T-helper 2 cell (primary cell): Measurements from ENCODE around the gene GAB1.
"Not testable (repeated sequence)": the region's sequence is repeated elsewhere in the genome, so short reads cannot be mapped to it uniquely, and the experiment has no call there.

ENCODE experiments used
- DNase-seq, 5 experiments: peaks; one replicate each; pipeline versions ENCODE4 v3.0.0 to v3.0.0-alpha.2; 2012 to 2022

GAB1 gene

DNA sequence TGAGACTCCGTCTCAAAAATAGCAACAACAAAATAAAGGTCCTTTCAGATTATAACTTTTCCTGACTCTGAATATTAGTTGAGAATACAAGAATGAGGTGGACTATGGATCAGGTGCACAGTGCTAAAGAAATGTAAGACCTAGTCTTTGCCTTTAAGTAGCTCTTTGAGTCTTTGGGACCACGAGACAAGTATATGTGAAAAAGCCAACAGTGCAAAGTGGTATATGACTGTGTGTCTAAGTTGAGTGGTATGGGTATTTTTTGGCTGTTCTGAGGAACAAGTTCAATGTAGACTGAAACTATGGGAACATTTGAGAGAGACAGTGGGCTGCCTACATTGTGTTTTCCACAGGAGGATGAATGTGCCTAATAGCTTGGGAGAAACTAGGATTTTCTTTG lies 2.8 kb downstream of the GAB1 start:
- DNase-seq = no peak

DNA sequence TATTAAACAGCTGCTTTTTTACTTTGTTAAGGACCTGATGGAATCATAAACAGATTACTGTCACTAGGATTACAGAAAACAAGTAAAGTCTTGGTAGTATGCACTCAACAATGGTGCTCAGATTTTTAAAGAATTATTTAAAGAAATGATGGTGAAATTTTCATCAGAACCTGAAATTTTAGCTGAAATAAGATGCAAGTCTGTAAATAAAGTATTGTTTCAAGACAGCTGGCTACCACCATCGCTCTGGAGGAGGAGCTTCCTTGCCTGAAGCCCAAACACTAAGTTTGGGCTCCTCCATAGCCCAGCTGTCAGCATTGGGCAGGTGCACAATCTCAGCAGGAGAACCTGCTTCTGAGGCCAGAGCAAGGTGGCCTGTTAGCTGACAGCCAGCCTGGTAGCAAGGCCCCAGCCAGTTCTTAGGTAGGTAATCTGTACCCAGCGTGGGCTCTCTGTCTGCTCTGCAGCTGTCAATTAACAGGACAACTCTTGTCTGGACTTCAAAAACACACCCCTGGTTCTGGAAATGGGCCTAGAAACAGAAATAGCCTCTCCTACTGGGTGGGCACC lies 4.6 kb downstream of the GAB1 start:
- DNase-seq = no peak

DNA sequence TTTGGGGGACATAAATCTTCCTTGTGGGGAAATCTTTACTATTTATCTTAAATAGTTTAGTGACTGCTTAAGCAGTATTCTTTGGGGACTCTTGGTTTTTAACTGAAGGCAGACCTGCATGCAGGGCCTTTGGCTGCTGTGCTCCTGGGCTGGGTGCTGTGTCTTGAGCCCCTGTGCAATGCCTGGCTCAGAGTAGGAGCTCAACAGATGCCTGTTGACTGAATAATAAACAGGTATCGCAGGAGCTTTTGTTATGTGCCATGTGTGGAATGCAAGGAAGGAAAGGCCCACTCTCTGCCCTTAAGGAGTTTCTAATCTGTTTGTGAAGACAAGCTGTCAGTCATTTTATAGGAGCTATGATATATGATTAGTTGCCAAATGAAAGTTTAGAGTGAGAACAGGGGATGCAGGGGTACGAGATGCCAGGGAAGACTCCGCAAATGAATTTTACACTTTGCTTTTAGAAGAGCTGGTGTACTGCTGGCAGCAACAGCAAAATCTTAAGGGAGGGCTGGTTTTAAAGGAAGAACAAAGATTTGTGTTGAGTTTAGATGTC lies 6.7 kb downstream of the GAB1 start:
- DNase-seq = no peak

DNA sequence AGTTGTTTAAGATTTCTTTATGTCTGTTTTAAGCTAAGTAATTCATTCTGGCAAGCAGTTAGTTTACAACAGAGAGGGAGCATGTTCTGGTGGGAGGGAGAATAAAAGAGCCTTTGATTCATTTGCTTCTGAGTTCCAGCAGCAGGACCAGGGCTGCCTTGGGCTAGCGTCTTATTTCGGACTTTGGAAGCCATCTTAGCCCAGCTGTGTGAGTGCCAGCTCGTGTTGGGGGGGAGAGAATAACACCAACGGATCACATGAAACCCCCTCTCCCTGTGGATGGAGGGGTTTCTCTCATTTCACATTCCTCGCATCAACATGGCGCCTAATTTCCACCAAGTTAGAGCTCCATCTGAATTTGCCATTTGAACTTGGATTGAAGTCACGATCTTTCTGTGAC lies 7.4 kb downstream of the GAB1 start:
- no peak for DNase-seq

DNA sequence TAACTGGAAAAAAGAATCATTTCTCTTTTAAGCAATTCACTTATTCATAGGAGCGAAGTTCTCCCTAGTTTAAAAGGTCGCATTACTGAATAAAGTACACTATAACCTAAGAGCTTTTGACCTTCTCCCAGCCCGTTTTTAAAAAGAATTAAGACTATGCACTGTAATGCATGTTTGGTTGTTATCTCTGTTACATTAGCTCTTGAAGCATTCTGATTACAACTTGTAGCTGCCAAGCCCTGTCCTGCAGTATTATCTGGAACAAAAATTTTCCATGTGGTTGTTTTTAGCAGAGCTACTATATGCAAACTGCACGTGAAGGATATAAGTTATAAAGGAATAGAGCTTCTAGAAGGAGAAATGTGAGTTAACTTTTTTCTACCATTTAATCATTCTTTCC lies 8.1 kb downstream of the GAB1 start:
- DNase-seq = no peak

DNA sequence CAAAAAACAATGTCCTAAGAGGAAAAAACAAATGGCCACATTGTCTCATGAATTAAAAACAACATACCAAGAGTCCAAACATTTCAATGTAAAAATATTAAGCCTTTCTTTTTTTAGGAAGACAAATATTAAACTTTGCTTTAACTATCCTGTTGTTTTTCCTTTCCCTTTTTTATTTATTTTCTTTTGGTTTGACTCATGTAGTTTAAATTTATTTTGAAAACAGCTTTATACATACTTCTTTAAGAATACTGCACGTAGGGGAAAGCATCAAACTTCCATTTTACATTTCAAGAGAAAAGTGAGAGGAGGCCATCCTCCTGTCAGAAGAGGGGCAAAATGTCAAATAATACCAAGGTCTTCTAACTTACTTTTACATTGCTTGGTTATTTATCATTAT lies 8.7 kb downstream of the GAB1 start:
- DNase-seq = no peak

DNA sequence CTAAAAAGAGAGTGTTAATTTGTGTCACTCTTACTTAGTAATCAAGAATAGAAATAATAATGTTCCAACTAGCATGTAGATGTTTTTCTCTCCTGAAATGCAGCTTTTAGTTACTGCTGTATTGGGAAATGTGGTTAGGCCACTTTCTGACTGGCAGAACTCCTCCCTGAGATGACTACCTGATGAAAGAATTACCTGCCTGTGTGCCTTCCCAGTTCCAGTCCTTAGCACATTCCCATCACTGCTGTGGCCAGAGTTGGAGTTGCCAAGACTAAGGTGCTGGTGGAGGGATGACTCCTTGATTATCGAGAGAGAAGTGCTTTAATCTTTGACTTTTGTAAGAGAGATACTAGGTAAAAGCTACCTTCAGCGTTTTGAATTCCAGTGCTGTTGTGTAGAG lies 9.5 kb downstream of the GAB1 start:
- DNase-seq = no peak

DNA sequence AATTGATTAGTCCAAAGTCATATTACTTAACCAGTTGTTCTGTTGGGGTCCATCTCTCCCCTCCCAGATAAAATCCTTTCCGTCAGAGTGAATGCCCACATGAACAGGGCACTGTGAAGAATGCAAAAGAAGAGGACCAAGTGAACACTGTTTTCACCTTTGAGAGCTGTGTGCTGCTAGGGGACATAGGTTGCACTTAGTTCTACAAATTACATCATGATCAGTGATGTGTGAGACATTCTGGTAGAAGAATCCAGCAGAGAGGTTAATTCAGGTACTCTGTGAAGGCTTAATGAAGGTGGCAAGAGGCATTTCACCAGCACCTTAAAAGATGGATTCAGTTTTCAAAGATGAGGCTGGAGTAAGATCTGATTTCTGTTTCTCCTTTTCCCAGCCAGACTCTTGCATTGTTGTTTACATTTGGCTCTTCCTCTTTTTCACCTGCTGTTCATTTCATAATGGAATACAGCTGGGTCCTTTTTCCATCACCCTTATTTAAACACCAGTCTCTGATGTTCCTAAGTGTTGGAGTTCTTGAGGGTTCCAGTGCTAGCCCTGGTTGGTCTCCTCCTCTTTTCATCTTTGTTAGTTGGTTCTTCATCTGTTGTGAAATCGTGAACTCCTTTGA lies 10.9 kb downstream of the GAB1 start:
- no peak for DNase-seq

DNA sequence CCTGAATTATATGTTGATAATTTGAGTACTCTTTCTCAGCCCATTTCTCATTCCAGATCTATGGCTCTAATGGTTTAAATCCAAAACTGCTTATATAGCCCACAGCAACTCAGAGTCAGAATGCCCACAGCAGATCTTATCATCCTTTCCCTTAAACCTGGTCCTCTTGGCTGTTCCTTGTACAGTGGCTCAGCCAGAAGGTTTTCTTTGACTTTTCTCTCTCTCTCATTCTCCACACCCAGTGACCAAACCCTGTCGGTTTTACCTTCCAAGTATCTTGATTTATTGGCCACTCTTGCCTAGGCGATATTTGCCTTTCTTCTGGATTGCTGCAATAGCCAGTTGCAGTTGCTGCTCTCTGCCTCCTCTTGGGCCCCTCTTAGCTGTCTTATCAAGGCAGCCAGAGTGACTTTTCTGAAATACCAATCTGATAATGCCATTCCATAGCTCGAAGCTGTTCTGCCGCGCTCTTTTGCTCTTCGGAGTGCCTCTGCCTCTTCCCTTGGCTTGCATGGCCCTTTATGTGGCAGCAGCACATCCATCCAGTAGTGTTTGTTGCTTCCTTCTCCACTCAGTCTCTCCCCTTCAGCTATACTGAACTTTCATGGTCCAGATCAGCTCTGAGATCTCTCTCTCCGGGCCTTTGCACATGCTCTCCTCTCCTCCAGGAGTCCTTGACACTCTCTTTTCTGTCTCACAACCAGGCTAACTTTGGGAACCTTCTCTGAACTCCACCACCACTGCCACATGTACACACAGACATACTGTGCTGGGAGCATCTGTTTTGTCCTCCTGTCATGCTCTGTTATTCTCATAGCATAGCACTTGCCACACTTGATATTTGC lies 11.8 kb downstream of the GAB1 start:
- DNase-seq = no peak

DNA sequence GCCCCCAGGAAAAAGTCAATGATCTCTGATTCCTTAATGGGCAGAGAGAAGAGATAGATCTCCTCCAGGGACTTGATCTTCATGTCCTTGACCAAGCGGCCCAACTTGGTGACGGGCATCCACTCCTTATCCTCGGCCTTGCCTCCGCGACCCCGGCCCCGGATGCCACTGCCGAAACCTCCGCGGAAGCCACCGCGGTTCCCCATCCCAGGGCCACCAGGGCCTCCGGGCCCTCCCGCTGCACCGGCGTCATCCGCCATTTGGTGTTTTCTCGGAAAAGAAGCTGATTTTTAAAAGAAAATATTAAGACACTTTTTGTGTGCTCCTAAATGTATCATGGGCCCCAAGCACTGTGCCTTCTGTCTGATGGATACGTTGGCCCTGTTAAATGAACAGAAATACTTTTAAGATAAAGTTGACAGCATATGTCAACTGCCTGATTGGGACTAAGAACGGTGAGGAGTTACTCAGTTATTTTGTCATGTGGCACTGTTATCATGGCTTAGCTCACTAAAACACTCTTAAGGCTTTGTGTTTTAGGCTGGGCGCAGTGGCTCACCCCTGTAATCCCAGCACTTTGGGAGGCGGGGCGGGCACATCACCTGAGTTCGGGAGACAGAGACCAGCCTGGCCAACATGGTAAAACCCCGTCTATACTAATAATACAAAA lies 13.3 kb downstream of the GAB1 start:
- not testable (repeated sequence) for DNase-seq

DNA sequence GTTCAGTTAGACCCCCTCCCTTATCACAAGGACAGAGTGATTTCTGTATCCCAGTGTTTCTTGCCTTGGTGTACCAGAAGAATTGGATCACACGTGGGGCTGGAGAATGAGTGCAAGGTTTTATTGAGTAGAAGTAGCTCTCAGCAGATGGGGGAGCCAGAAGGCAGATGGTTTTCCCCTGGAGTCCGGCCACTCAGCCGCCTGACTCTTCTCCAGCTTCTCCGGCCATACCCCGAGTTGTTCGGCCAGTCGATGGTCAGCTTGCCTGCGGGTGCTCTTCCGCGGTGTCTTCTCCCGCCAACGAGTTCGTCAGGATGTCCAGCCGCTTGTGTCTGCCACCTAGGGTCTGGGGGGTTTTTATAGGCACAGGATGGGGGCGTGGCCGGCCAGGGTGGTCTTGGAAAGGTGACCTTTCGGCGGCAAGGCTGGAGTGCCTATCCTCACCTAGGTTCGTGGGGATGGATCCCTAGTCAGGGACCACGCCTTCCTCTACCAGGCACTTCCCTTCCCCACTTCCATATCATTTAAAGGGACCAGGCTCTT lies 14.5 kb downstream of the GAB1 start:
- DNase-seq = no peak

DNA sequence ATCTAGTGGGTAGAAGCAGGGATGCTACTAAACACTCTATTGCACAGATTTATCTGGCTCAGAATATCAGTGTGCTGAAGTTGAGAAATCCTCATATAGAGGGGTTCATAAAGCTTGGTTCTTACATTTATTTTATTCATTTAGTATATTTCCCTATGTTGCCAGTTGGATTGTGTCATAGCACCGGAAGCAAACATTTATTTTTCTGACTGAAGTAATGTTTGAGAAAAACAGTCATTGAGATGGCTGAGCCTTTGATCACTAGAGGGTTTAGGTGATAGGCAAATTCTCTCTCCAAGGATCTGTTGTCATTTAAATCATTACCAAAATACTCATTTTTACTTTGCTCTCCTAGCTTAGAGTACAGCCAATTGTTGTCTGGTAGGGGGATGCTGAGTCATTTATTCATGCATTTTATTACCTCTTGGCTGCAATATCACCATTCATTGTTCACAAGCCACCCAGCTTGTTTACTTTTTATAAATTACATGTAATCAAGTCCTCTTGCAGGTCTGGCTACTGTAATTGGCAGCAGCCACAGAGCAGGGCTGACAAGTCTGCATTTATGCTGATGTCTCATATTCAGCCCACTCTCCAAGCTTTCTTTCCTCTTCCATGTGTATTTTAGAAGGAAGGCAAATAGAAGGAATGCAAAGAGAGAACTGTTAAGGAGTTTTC lies 15.2 kb downstream of the GAB1 start:
- no peak for DNase-seq

DNA sequence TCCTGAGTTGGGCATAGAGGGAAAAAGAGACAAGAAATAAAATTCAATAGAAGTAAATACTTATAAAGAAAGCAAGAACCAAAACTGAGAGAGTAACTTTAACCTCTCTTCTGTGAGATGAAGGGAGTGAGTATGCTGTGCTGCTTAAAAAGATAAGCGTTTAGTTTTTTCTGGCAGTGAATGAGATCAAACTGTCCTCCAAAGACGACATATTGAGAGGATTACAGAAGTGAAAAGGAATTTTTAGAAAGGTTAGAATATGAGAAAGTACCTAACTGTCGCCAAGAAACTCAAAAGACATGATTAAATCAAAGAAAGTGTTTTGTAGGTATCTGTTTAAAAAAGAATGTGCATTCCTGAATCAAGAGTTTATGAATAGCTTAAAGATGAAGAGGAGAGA lies 16.0 kb downstream of the GAB1 start:
- DNase-seq = no peak

DNA sequence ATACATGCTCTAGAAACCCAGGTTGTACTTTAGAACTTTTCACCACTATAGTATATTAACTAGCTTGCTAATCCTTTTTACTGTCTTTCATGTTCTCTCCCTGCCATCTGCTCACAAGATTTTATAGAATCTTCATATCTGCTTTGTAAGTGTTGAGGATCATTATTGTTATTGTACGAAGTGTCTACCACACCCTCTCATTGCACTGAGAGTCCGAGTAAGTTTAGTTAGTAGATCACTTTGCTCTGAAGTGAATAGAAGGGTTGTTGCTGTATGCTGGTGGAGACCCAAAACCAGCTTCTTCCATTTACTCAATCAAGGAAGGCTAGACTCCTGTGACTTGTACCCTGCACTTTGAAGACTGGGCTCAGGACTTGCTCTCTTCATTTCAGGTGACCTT lies 17.1 kb downstream of the GAB1 start:
- DNase-seq = no peak

DNA sequence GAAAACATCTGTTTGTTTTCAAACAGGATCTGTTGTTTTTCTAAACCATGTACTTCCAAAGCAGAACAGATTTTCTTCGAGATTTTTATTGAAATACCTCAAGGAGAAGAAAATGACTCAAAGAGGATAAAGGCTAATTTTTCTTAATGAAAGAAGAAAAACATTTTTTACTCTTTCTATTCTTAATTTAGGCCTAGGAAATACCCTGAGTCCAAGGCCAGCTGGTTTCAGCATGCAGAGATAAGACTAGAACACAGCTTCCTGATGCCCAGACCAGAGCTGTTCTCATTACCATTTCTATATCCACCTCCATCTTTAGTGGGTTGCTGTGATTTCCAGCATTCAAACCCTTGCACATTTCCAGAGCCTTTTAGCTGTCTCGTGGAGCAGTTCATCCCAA lies 18.3 kb downstream of the GAB1 start:
- no peak for DNase-seq

DNA sequence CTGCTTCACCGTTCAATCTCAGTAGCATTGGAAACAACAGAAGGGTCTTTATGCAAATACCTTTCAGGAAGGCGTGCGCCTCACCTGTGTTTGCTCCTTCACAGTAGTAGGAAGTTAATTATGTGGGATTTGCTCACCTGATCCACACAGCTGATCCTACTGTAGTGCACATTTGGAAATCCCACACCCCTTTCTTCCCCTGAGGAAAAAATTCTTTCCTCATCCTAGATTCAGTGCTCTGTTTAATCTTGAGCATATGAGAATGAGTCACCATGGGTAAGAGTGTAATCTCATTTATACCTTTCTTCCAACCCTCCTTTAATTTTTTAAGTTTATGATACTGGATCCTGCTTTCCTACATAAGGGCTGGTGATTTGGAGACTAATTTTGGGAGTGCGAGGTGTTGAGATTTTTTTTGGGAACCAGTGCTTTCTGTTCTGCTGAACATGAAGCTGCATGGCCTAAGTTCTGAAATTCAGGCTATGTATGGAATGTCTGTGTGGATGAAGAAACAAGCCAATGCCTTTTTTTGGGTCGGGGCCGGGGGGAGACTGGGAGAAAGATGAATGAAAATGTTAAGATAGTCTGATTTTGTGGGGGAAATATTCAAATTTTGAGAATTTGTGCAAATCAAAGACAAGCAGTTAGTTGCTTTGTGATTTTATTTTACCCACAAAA lies 19.0 kb downstream of the GAB1 start:
- no peak for DNase-seq

DNA sequence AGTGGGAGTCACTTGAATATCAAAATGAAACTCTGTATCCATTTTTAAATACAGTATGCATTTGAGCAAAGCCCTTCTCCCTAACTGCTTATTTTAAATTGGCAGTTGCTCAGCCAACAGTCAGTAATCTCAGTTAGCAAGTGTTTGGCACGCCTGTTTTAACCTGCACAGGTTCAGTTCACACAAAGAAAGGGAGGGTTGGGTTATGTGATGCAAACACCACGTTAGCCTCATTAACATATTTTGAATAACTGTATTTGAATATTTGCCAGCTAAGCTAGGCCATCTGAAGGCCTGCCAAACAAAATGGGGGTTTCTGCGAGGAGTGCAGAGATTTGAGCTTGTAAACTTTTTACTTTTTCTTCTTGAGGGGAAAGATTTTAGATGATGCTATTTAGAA lies 19.8 kb downstream of the GAB1 start:
- no peak for DNase-seq

DNA sequence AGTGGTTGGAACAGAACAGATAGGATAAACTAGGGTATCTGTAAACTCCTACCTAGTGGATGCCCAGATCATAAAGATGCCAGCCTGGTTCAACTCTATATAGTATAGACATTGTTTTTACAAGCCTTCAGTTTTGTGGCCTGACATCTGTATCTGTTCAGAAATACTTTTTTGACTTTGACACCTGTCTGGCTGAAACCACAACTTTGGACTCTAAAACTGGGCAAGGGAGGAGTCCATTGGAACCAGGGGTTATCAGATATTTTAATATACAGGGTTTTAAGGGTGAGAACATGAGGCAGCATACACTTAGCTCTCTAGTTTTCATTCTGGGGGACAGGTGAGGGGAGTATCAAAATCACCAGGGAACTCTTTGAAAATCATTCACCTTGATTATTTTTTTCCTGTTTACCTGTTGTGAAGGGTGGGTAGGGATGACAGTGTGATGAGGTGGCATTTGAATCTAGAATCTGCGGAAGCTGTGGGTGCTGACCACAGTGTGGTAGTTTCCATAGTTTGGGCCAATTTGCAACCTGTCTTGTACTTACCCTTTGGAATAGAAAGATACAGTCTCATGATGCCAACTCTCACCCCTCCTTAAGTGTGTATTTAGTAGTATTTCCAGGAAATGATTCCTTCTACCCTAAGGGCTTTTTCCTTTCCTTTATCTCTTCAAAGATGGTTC lies 20.6 kb downstream of the GAB1 start:
- DNase-seq = peak in 2 of 5 experiments; percentile 35 to 36

DNA sequence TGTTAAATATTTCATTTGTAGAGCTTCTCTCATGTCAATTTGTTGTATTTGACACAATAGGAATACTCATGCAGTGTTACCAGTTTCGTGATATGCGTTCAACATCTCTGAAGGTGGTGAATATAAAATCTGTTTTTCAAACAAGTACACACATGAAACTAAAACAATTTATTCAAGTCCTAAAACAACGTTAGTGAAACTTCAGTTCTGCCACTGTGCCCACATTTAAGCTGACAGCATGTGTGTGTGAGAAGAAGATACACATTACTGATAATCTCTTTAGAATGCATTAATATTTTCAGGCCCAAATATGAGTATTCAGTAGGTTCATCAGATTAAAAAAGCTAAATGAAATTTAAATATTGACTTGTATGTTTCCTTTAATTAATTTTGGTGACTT lies 21.7 kb downstream of the GAB1 start:
- peak in 1 of 5 experiments; percentile 30 for DNase-seq

DNA sequence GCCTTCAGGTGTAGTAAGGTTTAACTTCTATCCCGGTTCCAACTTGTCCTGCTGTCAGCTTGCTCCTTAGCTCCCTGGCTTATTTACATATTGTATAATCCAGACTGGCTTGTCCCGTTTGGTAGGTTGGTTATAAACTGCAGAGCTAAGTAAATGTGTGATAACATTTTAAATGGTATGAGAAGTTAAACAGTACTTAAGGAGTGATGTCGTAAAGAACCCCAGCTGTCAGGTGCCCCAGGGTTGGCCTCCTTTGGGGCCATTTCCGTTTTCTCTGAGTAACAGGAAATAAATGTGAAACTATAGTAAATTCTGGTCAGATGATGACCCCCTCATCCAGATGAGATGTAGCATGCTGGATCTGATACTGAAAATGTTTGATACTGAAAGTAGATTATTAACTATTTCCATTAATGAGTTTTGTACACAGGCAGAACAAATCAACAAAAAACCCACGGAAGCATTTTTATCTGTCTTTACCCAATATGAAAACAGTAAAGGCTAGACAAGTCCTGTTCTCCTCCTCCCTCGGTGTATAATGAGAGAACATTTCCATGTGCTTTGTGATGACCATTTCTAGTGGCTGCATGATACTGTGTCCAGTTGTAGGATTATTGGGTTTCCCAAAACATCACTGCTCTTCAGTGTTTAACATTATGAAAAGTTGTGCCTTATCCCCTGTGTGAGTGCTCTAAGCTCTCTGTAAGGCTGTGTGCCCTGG lies 22.4 kb downstream of the GAB1 start:
- DNase-seq = peak in 1 of 5 experiments; percentile 80
